ENCODE data around the gene LAMB4. TPM values are rescaled to one million over a fixed set of nuclear protein-coding genes. Genes with fewer than 3 reads are reported as not detected.

The LAMB4 gene
- total RNA-seq, 1 donor from 2014 or later: 1.1 TPM

DNA sequence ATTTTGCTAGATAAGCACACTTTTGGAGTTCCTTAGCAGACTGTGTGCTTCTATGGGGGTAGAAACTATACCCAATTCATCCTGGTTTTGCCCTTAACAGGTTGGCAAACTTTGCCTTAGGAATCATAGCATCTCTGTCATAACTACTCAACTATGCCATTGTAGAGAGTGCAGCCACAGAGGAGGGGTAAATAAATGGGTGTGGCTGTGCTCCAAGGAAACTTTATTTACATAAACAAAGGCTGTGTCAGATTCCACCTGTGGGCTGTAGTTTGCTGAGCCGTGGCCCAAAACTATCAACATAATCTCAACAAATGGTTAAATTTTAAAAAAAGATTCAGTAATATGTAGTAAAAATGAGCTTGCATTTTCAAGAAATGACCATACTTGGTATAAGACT is 75.6 kb downstream of the LAMB4 start:
- Mint-ChIP-seq H3K36me3 (ENCODE audit: low read depth, unreplicated experiment) (no peaks in the 10 kb centered on the region), H3K27ac (ENCODE audit: unreplicated experiment) (no peak overlapping the region), H3K27me3 (ENCODE audit: unreplicated experiment) (no peaks in the 10 kb centered on the region), H3K9me3 (ENCODE audit: unreplicated experiment) (no peaks in the 10 kb centered on the region), H3K4me1 (ENCODE audit: unreplicated experiment) (peaks cover 11% of the 10 kb centered on the region), H3K4me3 (ENCODE audit: unreplicated experiment) (no peak overlapping the region)
- TF ChIP-seq, protein P1, sequence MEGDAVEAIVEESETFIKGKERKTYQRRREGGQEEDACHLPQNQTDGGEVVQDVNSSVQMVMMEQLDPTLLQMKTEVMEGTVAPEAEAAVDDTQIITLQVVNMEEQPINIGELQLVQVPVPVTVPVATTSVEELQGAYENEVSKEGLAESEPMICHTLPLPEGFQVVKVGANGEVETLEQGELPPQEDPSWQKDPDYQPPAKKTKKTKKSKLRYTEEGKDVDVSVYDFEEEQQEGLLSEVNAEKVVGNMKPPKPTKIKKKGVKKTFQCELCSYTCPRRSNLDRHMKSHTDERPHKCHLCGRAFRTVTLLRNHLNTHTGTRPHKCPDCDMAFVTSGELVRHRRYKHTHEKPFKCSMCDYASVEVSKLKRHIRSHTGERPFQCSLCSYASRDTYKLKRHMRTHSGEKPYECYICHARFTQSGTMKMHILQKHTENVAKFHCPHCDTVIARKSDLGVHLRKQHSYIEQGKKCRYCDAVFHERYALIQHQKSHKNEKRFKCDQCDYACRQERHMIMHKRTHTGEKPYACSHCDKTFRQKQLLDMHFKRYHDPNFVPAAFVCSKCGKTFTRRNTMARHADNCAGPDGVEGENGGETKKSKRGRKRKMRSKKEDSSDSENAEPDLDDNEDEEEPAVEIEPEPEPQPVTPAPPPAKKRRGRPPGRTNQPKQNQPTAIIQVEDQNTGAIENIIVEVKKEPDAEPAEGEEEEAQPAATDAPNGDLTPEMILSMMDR (IDR thresholded peaks at IDR 0.05; ENCODE audit: unreplicated experiment): no peak
- DNase-seq (ENCODE audit: low spot score): no peak

DNA sequence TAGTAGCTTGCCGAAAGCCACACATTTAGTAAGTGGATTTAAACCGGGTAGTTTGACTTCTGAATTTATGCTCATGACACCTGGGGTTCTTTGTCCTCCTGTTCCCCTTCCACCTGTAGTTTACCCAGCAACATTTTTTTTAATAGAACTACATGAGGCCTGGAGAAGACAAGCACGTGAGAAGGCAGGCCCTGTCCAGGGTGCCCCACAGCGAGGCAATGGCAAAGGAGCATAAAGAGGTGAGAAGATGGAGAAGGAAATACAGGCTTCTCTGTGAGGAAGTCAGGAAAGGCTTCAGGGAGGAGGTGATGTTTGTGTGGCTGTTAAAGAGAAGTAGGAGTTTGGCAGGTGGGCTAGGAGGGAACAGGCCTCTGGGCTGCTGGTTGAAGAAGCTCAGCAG is 76.9 kb downstream of the LAMB4 start:
- Mint-ChIP-seq H3K27ac (ENCODE audit: unreplicated experiment) (no peak overlapping the region), H3K27me3 (ENCODE audit: unreplicated experiment) (no peaks in the 10 kb centered on the region), H3K4me3 (ENCODE audit: unreplicated experiment) (no peak overlapping the region), H3K36me3 (ENCODE audit: low read depth, unreplicated experiment) (no peaks in the 10 kb centered on the region), H3K4me1 (ENCODE audit: unreplicated experiment) (peaks cover 11% of the 10 kb centered on the region), H3K9me3 (ENCODE audit: unreplicated experiment) (no peaks in the 10 kb centered on the region)
- TF ChIP-seq, protein P1 (IDR thresholded peaks at IDR 0.05; ENCODE audit: unreplicated experiment): no peak
- DNase-seq (ENCODE audit: low spot score): no peak

DNA sequence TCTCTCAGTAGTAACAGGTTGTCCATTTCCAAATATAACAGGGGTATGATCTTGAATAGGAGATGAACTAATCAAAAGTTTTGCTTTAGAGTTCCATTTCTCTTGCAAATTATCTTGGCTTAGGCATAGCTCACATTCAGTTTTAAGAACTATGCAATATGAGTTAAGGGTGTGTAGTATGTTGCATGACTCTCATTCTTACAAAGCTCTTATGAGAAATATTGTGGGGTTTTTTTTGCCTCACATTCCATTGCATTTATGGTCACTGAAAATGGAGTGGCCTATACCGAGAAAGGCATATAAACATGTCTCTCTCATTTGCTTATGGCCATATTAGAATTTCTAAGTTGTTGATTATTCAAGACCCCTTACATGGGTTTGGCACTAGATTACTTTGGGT is 78.7 kb downstream of the LAMB4 start:
- H3K4me1 Mint-ChIP-seq (ENCODE audit: unreplicated experiment): peaks cover 11% of the 10 kb centered on the region
- TF ChIP-seq, protein P1 (IDR thresholded peaks at IDR 0.05; ENCODE audit: unreplicated experiment): no peak
- no peak overlapping the region for H3K4me3 Mint-ChIP-seq (ENCODE audit: unreplicated experiment)
- no peaks in the 10 kb centered on the region for H3K36me3 Mint-ChIP-seq (ENCODE audit: low read depth, unreplicated experiment)
- no peak for DNase-seq (ENCODE audit: low spot score)
- no peaks in the 10 kb centered on the region for H3K27me3 Mint-ChIP-seq (ENCODE audit: unreplicated experiment)
- H3K9me3 Mint-ChIP-seq (ENCODE audit: unreplicated experiment): no peaks in the 10 kb centered on the region
- H3K27ac Mint-ChIP-seq (ENCODE audit: unreplicated experiment): no peak overlapping the region

DNA sequence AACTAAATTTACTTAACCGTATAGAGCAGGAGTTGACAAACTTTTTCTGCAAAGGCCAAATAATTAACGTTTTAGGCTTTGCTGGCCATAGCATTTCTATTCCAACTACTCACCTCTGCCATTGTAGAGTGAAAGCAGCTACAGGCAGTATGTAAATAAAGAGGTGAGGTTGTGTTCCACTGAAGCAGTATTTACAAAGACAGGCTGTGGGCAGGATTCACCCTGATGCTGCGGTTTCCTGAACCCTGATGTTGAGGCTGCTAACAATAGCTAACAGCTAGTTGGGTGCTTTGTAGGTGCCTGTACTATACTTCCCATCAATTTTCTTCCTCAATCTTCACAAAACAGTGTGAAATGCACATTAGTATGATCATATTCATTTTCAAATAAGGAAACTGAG is 80.2 kb downstream of the LAMB4 start:
- DNase-seq (ENCODE audit: low spot score): no peak
- H3K27ac Mint-ChIP-seq (ENCODE audit: unreplicated experiment): no peak overlapping the region
- no peak overlapping the region for H3K4me3 Mint-ChIP-seq (ENCODE audit: unreplicated experiment)
- H3K36me3 Mint-ChIP-seq (ENCODE audit: low read depth, unreplicated experiment): no peaks in the 10 kb centered on the region
- TF ChIP-seq, protein P1 (IDR thresholded peaks at IDR 0.05; ENCODE audit: unreplicated experiment): no peak
- no peaks in the 10 kb centered on the region for H3K4me1 Mint-ChIP-seq (ENCODE audit: unreplicated experiment)
- H3K9me3 Mint-ChIP-seq (ENCODE audit: unreplicated experiment): no peaks in the 10 kb centered on the region
- no peaks in the 10 kb centered on the region for H3K27me3 Mint-ChIP-seq (ENCODE audit: unreplicated experiment)

DNA sequence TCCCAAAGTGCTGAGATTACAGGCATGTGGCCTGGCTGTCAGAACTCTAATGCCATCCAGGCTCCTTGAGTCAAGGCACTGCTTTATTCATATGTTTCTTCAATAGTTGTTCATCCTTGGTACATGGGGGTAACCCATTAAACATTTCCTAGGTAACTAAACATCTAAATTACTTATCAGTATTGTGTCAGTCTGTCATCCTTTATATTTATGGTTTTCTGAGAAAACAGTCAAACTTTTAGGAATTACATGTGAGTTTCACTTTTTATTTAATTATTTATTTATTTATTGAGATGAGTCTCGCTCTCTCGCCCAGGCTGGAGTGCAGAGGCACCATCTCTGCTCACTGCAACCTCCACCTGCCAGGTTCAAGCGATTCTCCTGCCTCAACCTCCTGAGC is 81.7 kb downstream of the LAMB4 start:
- DNase-seq (ENCODE audit: low spot score): no peak
- Mint-ChIP-seq H3K9me3 (ENCODE audit: unreplicated experiment) (no peaks in the 10 kb centered on the region), H3K4me1 (ENCODE audit: unreplicated experiment) (no peaks in the 10 kb centered on the region), H3K27ac (ENCODE audit: unreplicated experiment) (no peak overlapping the region), H3K27me3 (ENCODE audit: unreplicated experiment) (no peaks in the 10 kb centered on the region), H3K36me3 (ENCODE audit: low read depth, unreplicated experiment) (no peaks in the 10 kb centered on the region), H3K4me3 (ENCODE audit: unreplicated experiment) (no peak overlapping the region)
- TF ChIP-seq, protein P1 (IDR thresholded peaks at IDR 0.05; ENCODE audit: unreplicated experiment): no peak
